IPS DF 19.7 (cell line): ENCODE measurements around the gene CALML6.

Experiments used
- DNase-seq: peaks from one replicate; pipeline ENCODE4 v3.0.0-alpha.2; 2013; ENCODE audit warnings: low read depth, low spot score

CALML6 gene

DNA sequence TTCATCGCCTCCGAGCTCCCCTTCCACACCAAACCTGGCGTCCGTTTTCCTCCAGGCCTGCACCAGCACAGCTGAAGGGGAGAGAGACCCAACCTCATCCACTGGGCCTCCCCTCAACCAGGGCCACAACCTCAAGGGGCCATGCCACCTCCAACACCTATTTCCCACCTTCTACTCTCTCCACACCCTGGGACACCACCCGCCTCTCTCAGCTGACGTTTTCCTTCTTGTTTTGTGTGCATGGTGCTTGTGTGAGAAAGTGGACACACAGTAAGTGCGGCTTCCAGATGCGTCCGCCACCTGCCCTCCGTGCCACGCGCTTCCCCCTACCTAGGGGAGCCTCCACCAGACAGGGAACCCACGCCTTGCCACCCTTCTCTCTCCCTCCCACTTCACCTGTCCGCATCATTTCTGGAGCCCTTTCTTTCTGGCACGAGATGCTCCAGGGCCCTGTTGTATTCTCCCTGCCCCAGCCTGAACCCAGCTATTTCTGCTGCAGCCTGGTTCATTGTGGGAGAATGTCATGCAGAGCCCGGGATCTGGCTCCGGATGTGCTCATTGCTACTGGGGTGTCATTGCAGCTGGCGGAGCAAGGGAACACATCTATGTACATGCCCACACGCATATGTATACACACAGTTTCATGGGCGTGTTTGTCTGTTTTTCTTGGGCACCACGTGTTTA lies 22.8 kb upstream of the CALML6 start:
- DNase-seq: no peak

DNA sequence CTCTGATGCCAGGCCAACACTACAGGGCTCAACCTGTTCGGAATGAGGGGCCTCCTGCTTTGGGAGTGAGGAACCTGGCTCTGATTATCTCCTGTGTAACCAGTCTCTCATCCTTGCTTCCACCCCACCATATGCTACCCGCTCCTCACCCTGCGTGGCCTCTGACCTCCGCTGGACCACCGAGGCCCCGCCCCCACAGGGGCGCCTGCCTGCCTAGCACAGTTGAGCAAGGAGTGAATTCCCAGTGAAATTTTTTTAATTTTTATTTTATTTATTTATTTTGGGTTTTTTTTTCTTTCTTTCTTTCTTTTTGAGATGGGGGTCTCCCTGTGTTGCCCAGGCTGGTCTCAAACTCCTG lies 22.3 kb upstream of the CALML6 start:
- DNase-seq: no peak

DNA sequence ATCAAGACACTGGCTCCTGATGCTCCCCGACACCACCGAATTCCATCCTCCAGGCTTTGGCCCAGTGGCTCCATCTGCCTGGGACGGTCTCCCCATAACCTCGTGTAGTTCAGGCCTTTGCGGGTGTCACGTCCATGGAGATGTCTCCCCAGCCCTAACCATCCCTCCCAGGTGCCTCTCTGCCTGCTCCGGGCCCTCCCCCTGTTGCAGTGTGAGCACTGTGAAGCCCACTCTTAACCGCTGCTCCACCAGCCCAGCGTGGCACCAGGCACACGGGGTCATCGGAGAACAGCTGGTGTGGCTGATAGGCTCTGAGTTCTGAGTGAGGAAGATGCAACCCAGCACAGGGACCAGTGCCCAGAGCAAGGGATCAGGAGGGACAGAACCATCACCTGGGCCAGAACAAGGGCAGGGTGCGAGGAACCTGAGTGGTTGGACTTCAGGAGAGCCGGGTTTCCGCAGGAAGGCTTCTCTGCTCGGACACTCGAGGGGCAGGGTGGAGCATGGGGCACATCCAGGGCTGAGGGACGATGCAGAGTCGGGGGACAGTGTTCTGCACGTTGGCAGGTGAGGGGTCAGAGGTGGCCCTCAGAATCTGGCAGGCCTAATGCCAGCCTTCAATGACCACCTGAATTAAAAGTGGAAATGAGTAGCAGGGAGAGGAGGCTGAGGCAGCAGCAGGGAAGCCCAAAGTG lies 21.6 kb upstream of the CALML6 start:
- DNase-seq: no peak

DNA sequence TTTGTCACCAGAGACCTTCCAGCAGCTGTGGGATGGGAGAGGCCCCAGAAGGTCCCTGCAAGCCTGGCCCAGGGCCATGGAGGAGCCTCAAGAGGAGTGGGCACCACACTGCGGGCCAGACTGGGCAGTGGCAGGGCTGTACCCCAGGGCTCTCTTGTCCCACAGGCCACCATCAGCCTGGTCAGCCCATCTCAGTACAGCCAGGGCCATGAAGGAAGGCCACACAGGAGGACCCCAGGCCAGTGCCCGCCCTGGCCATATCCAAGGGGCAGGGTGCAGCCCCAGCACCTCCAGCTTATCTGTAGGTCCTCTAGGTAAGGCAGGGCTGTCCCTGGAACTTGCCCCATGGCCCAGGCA lies 21.1 kb upstream of the CALML6 start:
- DNase-seq: no peak

DNA sequence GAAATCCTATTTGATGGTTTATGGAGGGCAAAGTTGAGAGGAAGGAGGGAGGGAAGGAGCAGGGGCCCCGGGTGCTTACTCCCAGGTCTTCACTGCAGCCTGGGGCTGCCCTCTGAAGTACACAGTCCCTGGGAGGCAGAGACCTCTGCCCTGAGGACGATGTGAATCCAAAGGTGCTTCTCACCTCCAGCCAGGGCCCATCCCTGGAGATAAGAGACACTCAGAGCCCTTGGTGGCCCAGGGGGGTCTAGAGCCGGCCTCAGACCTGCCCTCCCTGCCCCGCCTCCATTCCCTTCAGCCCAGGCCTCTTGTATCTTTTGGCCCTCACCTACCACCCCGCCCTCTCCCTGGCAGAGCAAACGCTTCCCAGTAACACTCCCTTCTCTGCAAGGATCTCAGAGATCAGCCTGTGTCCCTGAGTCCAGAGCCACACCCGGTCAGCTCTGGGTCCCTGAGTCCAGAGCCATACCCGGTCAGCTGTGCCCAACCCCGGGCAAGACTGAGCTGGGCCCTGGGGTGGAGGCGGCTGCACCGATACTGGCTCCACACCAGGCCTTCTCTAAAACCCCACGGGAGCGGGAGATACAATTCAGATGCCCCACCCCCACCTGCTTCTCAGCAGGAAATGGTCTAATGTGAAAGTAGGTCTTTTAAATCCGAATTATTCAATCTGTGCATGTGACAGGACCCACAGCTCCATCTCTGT lies 20.6 kb upstream of the CALML6 start:
- no peak for DNase-seq

DNA sequence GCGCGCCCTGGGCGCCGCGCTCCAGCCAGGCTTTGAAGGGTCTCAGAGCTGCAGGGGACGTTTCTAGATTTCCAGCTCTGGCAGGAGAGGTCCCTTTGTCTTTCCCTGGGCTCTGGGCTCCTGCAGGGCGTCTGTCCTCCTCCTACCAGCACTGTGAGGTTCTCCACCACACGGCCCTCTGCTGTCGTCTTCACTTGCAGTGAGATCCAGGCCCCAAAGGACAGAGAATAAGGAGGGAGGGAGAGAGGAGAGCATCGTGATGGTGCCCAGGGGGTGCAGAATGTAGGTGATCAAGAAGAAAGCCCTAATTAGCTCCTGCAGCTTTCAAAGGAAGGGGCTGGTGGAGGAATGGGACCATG lies 20.0 kb upstream of the CALML6 start:
- DNase-seq: no peak

DNA sequence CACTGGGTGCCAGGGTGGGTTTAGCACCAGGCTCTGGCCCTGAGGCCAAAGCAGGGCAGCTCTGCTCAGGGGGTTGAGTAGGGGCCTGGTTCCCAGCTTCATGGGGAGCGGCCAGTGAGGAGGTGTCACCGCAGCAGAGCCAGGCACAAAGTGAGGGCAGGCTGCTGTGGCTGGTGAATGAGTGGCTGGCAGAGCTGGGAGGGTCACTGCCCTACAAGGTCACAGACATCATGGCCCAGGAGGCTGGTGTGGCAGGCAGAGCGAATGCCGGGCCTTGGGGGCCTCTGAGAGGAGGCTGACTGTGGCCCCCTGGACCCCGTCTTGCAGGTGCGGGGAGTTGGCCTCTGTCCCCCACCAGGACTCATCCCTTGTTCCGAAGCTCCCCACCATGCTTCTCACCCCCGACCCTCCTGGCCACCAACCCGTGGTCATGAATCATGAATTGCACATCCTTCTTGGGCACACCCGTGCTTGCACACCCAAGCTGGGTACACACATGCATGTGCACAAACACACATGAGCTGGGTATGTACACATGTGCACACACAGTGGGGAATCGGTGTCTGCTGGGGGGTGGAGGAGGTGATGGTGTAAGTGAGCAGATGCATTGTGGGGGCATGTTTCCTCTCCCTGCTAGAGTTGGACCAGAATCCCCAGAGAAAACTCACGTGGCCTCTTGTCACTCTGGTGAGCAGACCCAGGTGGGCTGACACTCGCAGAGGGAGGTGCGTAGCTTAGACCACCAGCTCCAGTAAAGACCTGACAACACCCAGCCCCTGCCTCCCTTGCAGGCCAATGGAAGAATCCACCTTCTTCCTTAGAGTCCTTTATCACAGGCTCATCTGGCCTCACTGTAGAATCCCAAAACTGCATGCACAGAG lies 19.4 kb upstream of the CALML6 start:
- DNase-seq: no peak

DNA sequence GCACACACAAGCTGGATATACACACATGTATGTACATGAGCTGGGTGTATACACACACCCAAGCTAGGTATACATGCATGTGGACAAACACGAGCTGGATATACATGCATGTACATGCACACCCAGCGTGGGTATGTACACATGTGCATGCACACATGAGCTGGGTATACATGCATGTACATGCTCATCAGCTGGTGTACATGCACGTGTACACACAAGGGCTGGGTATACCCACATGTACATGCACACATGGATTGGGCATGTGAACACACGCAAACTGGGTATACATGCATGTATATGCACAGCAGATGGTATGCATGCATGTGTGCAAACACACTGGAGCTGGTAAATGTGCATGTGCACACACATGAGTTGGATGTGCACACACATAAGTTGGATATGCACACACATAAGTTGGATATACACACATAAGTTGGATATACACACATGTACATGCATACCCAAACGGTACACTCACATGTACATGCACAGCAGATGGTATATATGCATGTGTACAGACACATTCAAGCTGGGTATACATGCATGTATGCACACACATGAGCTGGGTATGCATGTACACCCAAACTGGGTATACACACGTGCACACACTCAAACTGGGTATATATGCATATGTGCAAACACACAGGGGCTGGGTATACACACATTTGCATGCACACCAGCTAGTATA lies 16.7 kb upstream of the CALML6 start:
- DNase-seq: no peak

DNA sequence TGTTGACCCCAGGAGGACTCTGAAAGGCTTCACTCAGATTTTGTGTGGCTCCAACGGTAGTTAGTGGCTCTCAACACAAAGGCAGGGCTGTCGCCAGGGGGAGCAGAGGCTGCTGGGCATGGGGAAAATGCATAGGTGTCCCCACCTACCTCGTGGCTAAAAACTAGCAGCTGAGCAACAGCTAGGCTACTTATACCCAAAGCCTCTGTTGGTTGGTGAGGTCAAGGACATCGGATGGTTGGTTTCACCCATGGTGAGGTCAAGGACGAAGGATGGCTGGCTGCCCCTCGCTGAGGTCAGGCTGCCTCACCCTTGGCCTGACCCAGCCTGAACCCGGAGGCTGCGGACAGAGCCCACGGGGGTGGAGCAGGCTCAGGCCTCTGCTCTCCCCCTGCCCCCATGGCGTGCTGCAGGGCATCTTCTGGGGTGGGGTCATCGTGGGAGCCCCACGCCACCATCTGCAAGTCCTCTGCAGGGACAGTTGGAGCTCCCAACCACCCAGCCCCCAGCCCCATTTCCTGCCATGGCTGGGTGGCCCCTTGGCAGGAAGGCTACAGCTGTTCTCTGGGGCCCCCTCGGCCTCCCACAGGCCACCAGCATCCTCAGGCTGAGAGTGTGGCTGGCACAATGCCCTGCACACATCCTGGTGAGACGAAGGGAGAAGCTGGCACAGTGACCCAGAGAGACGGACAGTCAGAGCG lies 15.6 kb upstream of the CALML6 start:
- no peak for DNase-seq

DNA sequence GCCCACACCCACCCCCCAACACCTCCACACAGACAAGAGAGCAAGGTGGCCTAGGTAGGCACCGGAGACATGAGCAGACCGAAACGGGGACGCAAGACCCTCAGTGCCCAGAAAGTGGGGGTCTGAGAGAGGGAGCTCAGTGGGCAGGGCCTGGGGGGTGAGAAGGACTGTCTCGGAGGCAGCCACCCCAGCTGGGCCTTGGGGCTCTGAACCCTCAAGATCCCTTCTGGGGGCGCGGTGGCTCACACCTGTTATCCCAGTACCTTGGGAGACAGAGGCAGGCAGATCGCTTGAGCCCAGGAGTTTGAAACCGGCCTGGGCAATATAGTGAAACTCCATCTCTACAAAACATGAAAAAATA lies 15.1 kb upstream of the CALML6 start:
- no peak for DNase-seq

DNA sequence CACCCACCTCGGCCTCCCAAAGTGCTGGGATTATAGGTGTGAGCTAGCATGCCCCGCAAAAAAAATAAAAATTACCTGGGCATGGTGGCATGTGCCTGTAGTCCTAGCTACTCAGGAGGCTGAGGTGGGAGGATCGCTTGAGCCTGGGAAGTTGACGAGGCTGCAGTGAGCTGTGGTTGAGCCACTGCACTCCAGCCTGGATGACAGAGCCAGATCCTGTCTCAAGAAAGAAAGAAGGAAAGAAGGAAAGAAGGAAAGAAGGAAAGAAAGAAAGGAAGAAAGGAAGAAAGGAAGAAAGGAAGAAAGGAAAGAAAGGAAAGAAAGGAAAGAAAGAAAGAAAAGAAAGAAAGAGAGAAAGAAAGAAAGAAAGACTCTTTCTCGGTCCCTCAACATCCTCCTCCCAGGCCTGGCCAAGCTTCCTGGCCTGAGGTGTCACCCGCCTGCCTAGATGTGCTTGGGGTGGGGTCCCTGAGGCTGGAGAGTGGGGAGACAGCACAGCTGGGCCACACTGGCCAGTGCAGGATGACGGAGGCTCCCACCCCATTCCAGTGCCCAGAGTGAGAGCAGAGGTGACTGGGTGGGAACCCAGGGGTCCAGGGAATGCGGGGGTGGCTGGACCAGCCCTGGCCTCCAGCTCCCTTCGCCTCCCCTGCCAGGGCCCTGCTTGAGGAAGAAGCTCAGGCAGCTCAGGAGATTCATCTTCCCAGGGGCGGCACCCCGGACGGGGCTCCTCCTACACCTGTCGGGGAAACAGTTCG lies 14.0 kb upstream of the CALML6 start:
- no peak for DNase-seq

DNA sequence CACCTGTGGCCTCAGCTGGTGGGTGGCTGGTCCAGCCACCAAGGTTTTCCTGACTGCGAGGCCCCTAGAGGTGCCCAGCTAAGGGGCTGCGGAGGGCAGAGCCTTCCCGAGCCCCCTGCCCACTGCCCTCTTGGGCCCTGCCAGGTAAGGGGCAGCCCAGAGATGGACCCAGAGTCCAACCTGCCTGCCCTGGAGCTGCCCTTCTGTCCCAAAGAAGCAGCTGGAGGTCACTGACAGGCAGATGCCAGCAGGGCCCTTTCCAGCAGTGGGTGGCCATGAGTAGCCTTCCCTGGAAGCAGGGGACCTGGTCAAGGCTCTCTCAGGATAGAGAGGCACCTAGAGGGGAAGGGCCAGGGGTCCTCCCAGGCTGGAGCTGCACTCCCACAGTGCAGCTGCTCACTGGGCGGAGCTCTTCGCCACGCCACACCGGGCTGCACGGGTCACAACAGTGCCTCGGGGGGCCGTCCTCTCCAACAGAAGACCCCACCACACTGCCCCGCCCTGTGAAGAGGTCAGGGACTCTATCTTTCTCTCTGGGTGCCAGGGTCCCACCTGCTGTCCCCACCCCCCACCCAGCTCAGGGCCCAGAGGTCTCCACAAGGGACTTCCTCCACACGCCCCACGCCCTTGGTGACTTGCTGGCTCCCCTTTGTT lies 13.3 kb upstream of the CALML6 start:
- DNase-seq: no peak

DNA sequence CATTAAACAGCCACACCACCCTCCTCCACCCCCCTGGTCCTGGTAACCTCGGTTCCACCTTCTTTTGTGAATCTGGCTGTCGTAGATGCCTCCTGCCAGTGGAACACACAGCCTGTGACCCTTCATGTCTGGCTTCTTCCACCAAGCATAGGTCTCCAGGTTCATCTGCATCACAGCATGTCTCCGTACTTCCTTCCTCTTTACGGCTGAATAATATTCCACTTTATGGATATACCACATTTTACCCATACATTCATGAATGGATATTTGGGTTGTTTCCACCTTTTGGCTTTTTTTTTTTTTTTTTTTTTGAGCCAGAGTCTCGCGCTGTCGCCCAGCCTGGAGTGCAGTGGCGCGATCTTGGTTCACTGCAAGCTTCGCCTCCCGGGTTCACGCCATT lies 11.8 kb upstream of the CALML6 start:
- DNase-seq: no peak

DNA sequence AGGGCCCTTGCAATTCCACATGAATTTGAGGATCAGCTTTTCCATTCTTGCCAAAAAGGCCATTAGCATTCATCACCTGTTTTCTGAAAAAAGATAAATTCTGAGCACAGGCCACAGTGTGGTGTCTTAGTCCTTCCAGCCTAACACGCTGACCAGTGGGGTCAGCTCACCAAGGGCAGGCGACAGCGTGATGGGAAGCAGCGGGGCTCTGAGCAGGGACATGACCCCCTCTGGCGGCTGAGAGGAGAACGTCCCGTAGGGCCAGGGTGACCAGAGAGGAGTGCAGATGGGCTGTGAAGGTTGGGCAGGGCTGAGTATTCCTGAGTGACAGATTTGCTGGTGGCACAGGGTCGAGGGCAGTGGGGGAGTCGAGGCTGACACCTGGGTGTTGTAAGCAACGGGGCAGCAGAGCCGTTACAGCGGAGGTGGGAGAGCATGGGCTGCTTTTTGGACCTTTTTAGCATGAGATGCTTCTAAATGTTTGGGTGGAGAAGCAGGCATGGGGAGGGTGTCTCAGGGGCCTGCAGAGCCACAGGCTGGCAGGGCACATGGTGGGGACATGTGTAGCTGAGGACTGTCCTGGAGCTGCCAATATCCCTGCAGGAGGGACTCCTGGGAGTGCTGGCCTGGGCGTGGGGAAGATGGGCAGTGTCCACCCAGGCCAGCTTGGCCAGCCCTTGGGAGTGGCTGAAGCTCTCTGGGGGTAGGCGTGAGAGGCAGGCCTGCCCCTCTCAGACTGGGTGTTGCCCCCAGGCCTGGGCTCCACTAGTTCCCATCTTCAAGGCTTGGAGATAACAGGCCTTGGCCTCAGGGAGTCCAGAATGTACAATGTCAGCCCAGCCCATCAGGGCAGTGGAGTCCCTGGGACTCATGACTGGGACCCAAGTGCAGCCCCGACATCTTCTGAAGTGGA lies 8.6 kb upstream of the CALML6 start:
- DNase-seq: no peak

DNA sequence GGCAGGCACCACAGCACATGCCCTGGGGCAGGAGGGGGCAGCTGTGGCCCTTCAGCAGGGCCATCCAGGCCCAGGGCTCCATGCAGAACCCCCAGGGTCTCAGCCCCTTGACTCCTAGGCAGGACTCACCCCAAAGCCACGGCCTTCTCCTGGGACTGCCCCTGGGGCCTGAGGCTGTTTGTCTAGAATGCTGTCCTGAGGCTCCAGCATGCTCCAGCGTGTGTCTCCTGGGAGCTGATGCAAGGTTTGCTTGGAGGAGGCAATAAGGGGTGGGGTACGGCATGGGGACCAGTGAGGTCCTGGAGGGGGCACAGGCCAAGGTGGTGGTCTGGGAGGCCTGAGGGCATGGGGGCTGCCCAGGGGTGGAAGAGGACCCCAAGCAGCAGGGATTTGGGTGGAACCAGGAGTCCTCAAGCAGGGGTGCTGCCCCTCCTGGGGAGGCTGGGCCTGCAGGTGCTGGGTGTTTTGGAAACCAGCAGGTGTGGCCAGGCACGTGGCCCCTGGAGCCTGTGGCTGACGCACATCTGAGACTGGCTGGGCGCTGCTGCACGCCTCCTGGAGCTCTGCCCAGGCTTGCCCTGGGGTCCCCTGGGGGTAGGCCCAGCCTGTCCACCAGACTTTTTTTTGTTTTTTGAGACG lies 7.8 kb upstream of the CALML6 start:
- DNase-seq: no peak

DNA sequence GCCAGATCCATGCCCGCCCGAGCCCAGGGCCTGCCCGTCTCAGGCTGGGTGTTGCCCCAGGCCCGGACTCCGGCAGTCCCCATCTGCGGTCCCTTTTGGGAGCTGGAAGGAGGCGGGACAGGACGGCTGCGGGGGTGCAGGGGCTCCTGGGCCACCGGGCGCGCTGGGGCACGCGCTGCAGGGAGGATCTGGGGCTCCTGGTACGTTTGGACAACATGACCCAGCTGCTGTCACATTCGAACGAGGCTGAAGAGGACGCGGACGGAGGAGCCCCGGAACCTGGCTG lies 6.6 kb upstream of the CALML6 start:
- no peak for DNase-seq

DNA sequence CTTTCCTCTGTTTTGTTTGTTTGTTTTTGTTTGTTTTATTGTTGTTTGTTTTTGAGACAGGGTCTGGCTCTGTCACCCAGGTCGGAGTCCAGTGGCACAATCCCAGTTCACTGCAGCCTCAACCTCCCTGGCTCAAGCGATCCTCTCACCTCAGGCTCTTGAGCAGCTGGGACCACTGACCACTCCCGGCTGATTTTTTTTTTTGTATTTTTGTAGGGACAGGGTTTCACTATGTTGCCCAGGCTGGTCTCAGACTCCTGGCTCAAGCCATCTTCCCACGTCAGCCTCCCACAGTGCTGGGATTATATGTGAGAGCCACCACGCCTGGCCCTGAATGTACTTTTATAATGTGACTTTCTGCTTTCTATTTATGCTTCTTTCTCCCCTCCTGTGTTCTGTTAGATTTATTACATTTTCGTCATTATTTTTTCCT lies 5.0 kb upstream of the CALML6 start:
- DNase-seq: no peak

DNA sequence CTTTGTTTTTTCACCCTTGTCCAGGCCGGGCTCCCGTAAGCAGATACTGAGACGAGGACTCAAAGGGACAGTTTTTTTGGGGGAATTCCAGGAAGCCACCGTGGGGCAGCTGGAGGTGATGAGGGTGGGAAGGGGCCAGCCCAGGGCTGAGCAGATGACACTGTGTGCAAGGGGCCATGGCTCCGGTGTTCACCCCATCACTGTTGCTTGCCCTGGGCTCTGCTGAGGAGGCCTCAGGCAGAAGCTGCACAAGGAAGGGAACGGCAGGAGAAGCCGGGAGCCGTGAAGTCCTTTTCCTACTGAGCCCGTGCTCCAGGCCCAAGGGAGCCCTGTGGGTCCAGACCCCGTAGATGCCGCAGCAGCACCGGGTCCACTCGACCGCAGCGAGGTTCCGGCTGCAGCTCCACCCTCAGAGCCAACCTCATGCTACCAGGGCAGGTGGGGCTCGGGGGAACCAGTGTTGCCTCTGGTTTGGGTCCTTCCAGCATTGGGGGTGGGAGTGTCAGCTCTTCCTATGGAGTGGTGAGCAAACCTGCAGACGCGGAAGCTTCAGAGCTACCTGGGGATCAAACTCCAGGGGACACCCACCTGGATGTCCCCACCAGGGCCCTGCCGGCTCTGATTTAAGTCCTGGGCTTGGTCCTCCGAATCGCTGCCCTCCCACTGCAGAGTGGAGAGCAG lies 4.3 kb upstream of the CALML6 start:
- no peak for DNase-seq
